A549 (cell line): ENCODE data around the gene ZNF619. TPM values are rescaled to one million over a fixed set of nuclear protein-coding genes. Genes with fewer than 3 reads are reported as not detected.

ENCODE experiments used
- ATAC-seq, 2 experiments: fragments of 200-7000 bp in 1 of 2; fragments of >200 bp in 1 of 2; cut with Nextera tagmentation in 1 of 2; cut with Tn5 transposase in 1 of 2; 3 replicates each; pipeline versions ENCODE4 v1.8.0 to v1.9.1; 2018 to 2020; ENCODE audit warnings: mild to moderate bottlenecking in 1 of 2, moderate library complexity in 1 of 2
- CTCF ChIA-PET: fragments of 300-600 bp; sonication (Branson Sonifier 250); formaldehyde crosslinking; extraction: SDS; loops from one replicate; lab custom pipeline; 2021; ENCODE audit warnings: antibody characterized with exemption, inconsistent platforms; lab: Yijun Ruan, JAX
- POLR2A ChIA-PET: fragments of 350-600 bp; formaldehyde crosslinking; extraction: SDS; loops from one replicate; lab custom pipeline; 2021; ENCODE audit warnings: antibody characterized with exemption, inconsistent platforms; lab: Yijun Ruan, JAX
- DNase-seq, 2 experiments: peaks; one replicate each; pipeline versions ENCODE4 v3.0.0 to v3.0.0-alpha.2; 2011 to 2016; ENCODE audit warnings: low read depth in 1 of 2, low spot score in 1 of 2
- FAIRE-seq: peaks from 2 replicates; lab custom pipeline; 2011; peaks lifted over from hg19 to GRCh38; lab: Jason Lieb, UNC
- H3K27ac ChIP-seq, 2 experiments: fragments of >200 bp; sonication (Bioruptor Twin); formaldehyde crosslinking; 3 replicates each; pipeline ENCODE4 v1.5.1; 2016 to 2017
- H3K4me1 ChIP-seq: fragments of >200 bp; sonication (Bioruptor Twin); formaldehyde crosslinking; 3 replicates; pipeline ENCODE4 v1.6.1; 2016
- H3K4me2 ChIP-seq: fragments of >200 bp; sonication (Bioruptor Twin); formaldehyde crosslinking; 3 replicates; pipeline ENCODE4 v1.6.1; 2016
- H3K4me3 ChIP-seq: fragments of >200 bp; sonication (Bioruptor Twin); formaldehyde crosslinking; 3 replicates; pipeline ENCODE4 v1.5.1; 2016
- H3K9me3 ChIP-seq: fragments of >200 bp; sonication (Bioruptor Twin); formaldehyde crosslinking; 3 replicates; pipeline ENCODE4 v1.6.1; 2016
- CBX2 ChIP-seq: fragments of 200-600 bp; sonication (generic); IDR thresholded peaks from 2 replicates; pipeline ENCODE4 v1.6.1; 2016; ENCODE audit warnings: low read depth, mild to moderate bottlenecking, borderline replicate concordance
- CEBPB ChIP-seq, 2 experiments: fragments of >200 bp in 1 of 2; sonication (Bioruptor Twin) in 1 of 2; formaldehyde crosslinking in 1 of 2; IDR thresholded peaks; 2 replicates each; pipeline ENCODE4 v1.6.1; 2012 to 2016
- CHD4 ChIP-seq: fragments of 200-600 bp; sonication (generic); IDR thresholded peaks from 2 replicates; pipeline ENCODE4 v1.6.1; 2016; ENCODE audit warnings: antibody characterized with exemption, mild to moderate bottlenecking, borderline replicate concordance
- EP300 ChIP-seq, 2 experiments: fragments of >200 bp; sonication (Bioruptor Twin); formaldehyde crosslinking; IDR thresholded peaks; 2 replicates in 1 of 2; 3 replicates in 1 of 2; pipeline ENCODE4 v1.6.1; 2016 to 2017
- HEYL ChIP-seq: fragments of 250-450 bp; sonication (Bioruptor Pico); IDR thresholded peaks from 2 replicates; pipeline ENCODE4 v1.8.0; 2021; ENCODE audit warnings: mild to moderate bottlenecking, moderate library complexity
- HMGXB4 ChIP-seq: fragments of 250-450 bp; sonication (Bioruptor Pico); IDR thresholded peaks from 2 replicates; pipeline ENCODE4 v1.5.0; 2021; ENCODE audit warnings: mild to moderate bottlenecking, moderate library complexity, borderline replicate concordance
- HOXA7 ChIP-seq: fragments of 250-450 bp; sonication (Bioruptor Pico); IDR thresholded peaks from 2 replicates; pipeline ENCODE4 v1.5.0; 2020; ENCODE audit warnings: mild to moderate bottlenecking, moderate library complexity
- JUN ChIP-seq, 2 experiments: fragments of >200 bp; sonication (Bioruptor Twin); formaldehyde crosslinking; IDR thresholded peaks; 2 replicates in 1 of 2; 3 replicates in 1 of 2; pipeline ENCODE4 v1.6.1; 2016 to 2017
- JUNB ChIP-seq: fragments of >200 bp; sonication (Bioruptor Twin); formaldehyde crosslinking; IDR thresholded peaks from 2 replicates; pipeline ENCODE4 v1.6.1; 2016
- KDM1A ChIP-seq: fragments of 200-600 bp; sonication (generic); IDR thresholded peaks from 2 replicates; pipeline ENCODE4 v1.6.1; 2016; ENCODE audit warnings: low read depth, mild to moderate bottlenecking
- KDM5A ChIP-seq: fragments of 200-600 bp; sonication (generic); IDR thresholded peaks from 2 replicates; pipeline ENCODE4 v1.6.1; 2016; ENCODE audit warnings: antibody characterized with exemption, mild to moderate bottlenecking
- MYC ChIP-seq: IDR thresholded peaks from 2 replicates; pipeline ENCODE4 v1.6.1; 2012; ENCODE audit warnings: mild to moderate bottlenecking, inconsistent platforms, low read length, improper control_type of control experiment, borderline replicate concordance
- POLR2AphosphoS2 ChIP-seq: conservative IDR thresholded peaks from 2 replicates; pipeline ENCODE4 v1.6.1; 2012; ENCODE audit warnings: low read length, improper control_type of control experiment, inconsistent platforms
- RAD21 ChIP-seq, 2 experiments: fragments of >200 bp in 1 of 2; sonication (Bioruptor Twin) in 1 of 2; formaldehyde crosslinking in 1 of 2; IDR thresholded peaks in 1 of 2; conservative IDR thresholded peaks in 1 of 2; 2 replicates in 1 of 2; 3 replicates in 1 of 2; pipeline ENCODE4 v1.6.1; 2012 to 2018; ENCODE audit warnings: inconsistent platforms in 1 of 2
- REST ChIP-seq: fragments of 200-600 bp; sonication (generic); IDR thresholded peaks from 2 replicates; pipeline ENCODE4 v1.6.1; 2016; ENCODE audit warnings: antibody characterized with exemption, mild to moderate bottlenecking, moderate library complexity
- RFX5 ChIP-seq: fragments of 450-650 bp; IDR thresholded peaks from 2 replicates; pipeline ENCODE4 v1.7.1; 2014; ENCODE audit warnings: antibody characterized with exemption, mild to moderate bottlenecking, moderate library complexity
- SREBF2 ChIP-seq: fragments of 450-650 bp; IDR thresholded peaks from 2 replicates; pipeline ENCODE4 v1.6.1; 2014; ENCODE audit warnings: mild to moderate bottlenecking, moderate library complexity
- TFCP2L1 ChIP-seq: fragments of 250-450 bp; sonication (Bioruptor Pico); IDR thresholded peaks from 2 replicates; pipeline ENCODE4 v1.5.0; 2021; ENCODE audit warnings: mild to moderate bottlenecking
- ZNF302 ChIP-seq: fragments of 250-450 bp; sonication (Bioruptor Pico); IDR thresholded peaks from 2 replicates; pipeline ENCODE4 v1.9.0; 2021; ENCODE audit warnings: inconsistent platforms, mild to moderate bottlenecking, moderate library complexity
- ZSCAN20 ChIP-seq: fragments of 250-450 bp; sonication (Bioruptor Pico); IDR thresholded peaks from 2 replicates; pipeline ENCODE4 v1.8.0; 2022; ENCODE audit warnings: mild to moderate bottlenecking, moderate library complexity
- WGBS: methylation state at CpG from one replicate; pipeline ENCODE4 v1.1.6; 2017; ENCODE audit errors: missing lambda C conversion rate; 5-methylcytosine and 5-hydroxymethylcytosine counted together
- polyA plus RNA-seq, 4 experiments: library from polyadenylated mRNA; depleted of rRNA in 3 of 4; stranded (reverse); fragments of >200 nt; fragmentation: RNase III in 1 of 4; extraction: RNeasy Plus Mini Kit Qiagen cat#74134 plus additional on column Dnase treatment in 1 of 4; gene quantifications; 2 replicates in 3 of 4; 3 replicates in 1 of 4; pipeline ENCODE4 v1.2.3, GENCODE V29; 2011 to 2017
- TF ChIP-seq, protein P1 (sequence below): fragments of >200 bp; sonication (Bioruptor Twin); formaldehyde crosslinking; IDR thresholded peaks from 3 replicates; pipeline ENCODE4 v1.5.1; 2016

The ZNF619 gene
- polyA plus RNA-seq, 2 of the 4 experiments (the other 2 are of a cell fraction), result 2.2 to 4.1 TPM

- POLR2A ChIA-PET, result no interaction called here
- TF ChIP-seq KDM1A, result no peak
- peak; percentile 69; the same call in 1 of the 2 replicates for TF ChIP-seq REST
- no peak for TF ChIP-seq RAD21 (conservative IDR thresholded peaks at IDR 0.05 in 1 of 2, IDR thresholded peaks at IDR 0.05 in 1 of 2)
- no peak for TF ChIP-seq MYC
- H3K27ac ChIP-seq, result no peak overlapping the region
- ATAC-seq, result no peak
- WGBS, result 63% methylated on average over 5 of the region's 5 CpGs
- CTCF ChIA-PET, result interaction anchor here (0.5 kb wide), 1 partner anchor 71 kb away, joined by 4 read pairs; no protein-coding TSS in a partner anchor
- no peaks in the 10 kb centered on the region for H3K4me1 ChIP-seq
- H3K9me3 ChIP-seq, result no peaks in the 10 kb centered on the region
- DNase-seq, result no peak
- FAIRE-seq, result no peak
- no peak overlapping the region for H3K4me3 ChIP-seq
- H3K4me2 ChIP-seq, result no peak overlapping the region
Observed at GRCh38 chr3:40437889-40438288, 39.0 kb upstream of the ZNF619 start.

DNA sequence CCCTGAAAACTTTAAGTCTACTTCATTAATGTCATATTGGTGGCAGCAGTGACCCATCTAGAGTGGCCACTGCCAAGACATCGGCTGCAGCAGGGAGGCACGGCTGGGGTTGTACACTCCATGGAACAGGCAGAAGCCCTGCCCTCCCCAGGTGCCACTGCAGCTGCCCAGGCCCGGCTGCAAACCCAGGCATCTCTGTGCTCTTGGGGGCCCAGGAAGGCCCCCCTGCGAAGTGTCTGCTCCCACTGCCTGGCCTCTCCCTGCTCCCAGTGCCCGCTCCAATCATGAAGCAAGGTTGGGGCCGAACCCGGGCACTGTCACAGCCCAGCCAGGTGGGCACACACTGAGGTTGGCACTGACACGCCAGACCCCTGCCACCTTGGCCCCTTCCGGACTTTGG, 31.9 kb upstream of the ZNF619 start:
- ChIA-PET CTCF (no interaction called here), POLR2A (no interaction called here)
- Histone ChIP-seq H3K4me3 (no peak overlapping the region), H3K4me2 (no peak overlapping the region), H3K9me3 (no peaks in the 10 kb centered on the region), H3K27ac (no peak overlapping the region), H3K4me1 (no peaks in the 10 kb centered on the region)
- FAIRE-seq, result no peak
- no peak for DNase-seq
- WGBS, result 77% methylated on average over 5 of the region's 9 CpGs
- ATAC-seq, result no peak
- TF ChIP-seq CHD4, result no peak
- TF ChIP-seq TFCP2L1 (CRISPR knock-in tag), result no peak
- no peak for TF ChIP-seq POLR2AphosphoS2
- no peak for TF ChIP-seq RFX5
- TF ChIP-seq HMGXB4 (CRISPR knock-in tag), result no peak
- TF ChIP-seq SREBF2, result no peak
- no peak for TF ChIP-seq CEBPB (IDR thresholded peaks at IDR 0.05)
- no peak for TF ChIP-seq JUN (IDR thresholded peaks at IDR 0.05)
- TF ChIP-seq CBX2, result no peak
- no peak for TF ChIP-seq HOXA7 (CRISPR knock-in tag)
- TF ChIP-seq, protein P1, sequence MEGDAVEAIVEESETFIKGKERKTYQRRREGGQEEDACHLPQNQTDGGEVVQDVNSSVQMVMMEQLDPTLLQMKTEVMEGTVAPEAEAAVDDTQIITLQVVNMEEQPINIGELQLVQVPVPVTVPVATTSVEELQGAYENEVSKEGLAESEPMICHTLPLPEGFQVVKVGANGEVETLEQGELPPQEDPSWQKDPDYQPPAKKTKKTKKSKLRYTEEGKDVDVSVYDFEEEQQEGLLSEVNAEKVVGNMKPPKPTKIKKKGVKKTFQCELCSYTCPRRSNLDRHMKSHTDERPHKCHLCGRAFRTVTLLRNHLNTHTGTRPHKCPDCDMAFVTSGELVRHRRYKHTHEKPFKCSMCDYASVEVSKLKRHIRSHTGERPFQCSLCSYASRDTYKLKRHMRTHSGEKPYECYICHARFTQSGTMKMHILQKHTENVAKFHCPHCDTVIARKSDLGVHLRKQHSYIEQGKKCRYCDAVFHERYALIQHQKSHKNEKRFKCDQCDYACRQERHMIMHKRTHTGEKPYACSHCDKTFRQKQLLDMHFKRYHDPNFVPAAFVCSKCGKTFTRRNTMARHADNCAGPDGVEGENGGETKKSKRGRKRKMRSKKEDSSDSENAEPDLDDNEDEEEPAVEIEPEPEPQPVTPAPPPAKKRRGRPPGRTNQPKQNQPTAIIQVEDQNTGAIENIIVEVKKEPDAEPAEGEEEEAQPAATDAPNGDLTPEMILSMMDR, result no peak
- no peak for TF ChIP-seq EP300 (IDR thresholded peaks at IDR 0.05)
- no peak for TF ChIP-seq ZNF302
- TF ChIP-seq KDM5A, result no peak
- TF ChIP-seq JUNB, result no peak
- no peak for TF ChIP-seq MYC
- no peak for TF ChIP-seq ZSCAN20
- TF ChIP-seq HEYL (CRISPR knock-in tag), result no peak
